Smooth muscle cell (in vitro differentiated cells): ENCODE measurements around the gene PARD3B. TPM values are rescaled to one million over a fixed set of nuclear protein-coding genes. Genes with fewer than 3 reads are reported as not detected.

ENCODE experiments used
- DNase-seq: peaks from one replicate; lab custom pipeline; 2025; ENCODE audit not compliant: unreplicated experiment; lab: John Stamatoyannopoulos, UW
- H2AFZ ChIP-seq: fragments of 200-600 bp; sonication (generic); 2 replicates; pipeline ENCODE4 v1.6.0; 2016; ENCODE audit warnings: antibody characterized with exemption, low read depth, mild to moderate bottlenecking
- H3F3A ChIP-seq: fragments of 200-600 bp; sonication (generic); 2 replicates; pipeline ENCODE4 v1.6.0; 2017; ENCODE audit warnings: antibody characterized with exemption, low read depth
- H3K27ac ChIP-seq: fragments of 200-600 bp; sonication (generic); 2 replicates; pipeline ENCODE4 v1.5.1; 2016; ENCODE audit warnings: low read depth, mild to moderate bottlenecking
- H3K27me3 ChIP-seq: fragments of 200-600 bp; sonication (generic); 2 replicates; pipeline ENCODE4 v1.6.1; 2016; ENCODE audit warnings: low read depth, mild to moderate bottlenecking
- H3K36me3 ChIP-seq: fragments of 200-600 bp; sonication (generic); 2 replicates; pipeline ENCODE4 v1.5.1; 2016; ENCODE audit warnings: low read depth
- H3K4me1 ChIP-seq: fragments of 200-600 bp; sonication (generic); 2 replicates; pipeline ENCODE4 v1.5.1; 2016; ENCODE audit warnings: low read depth
- H3K4me2 ChIP-seq: fragments of 200-600 bp; sonication (generic); 2 replicates; pipeline ENCODE4 v1.6.0; 2016; ENCODE audit warnings: mild to moderate bottlenecking
- H3K4me3 ChIP-seq: fragments of 200-600 bp; sonication (generic); 2 replicates; pipeline ENCODE4 v1.5.1; 2016; ENCODE audit warnings: mild to moderate bottlenecking
- H3K79me2 ChIP-seq: fragments of 200-600 bp; sonication (generic); 2 replicates; pipeline ENCODE4 v1.6.0; 2016; ENCODE audit warnings: low read depth, mild to moderate bottlenecking
- H3K9ac ChIP-seq: fragments of 200-600 bp; sonication (generic); 2 replicates; pipeline ENCODE4 v1.6.0; 2016; ENCODE audit warnings: low read depth
- H3K9me3 ChIP-seq: fragments of 200-600 bp; sonication (generic); replicated peaks from 2 replicates; pipeline ENCODE4 v1.5.1; 2016; ENCODE audit warnings: low read depth
- H4K20me1 ChIP-seq: fragments of 200-600 bp; sonication (generic); 2 replicates; pipeline ENCODE4 v1.6.0; 2016; ENCODE audit warnings: low read depth
- WGBS: methylation state at CpG from one replicate; pipeline ENCODE4 v1.1.7; 2016; ENCODE audit warnings: low lambda C conversion rate; 5-methylcytosine and 5-hydroxymethylcytosine counted together
- polyA plus RNA-seq: library from polyadenylated mRNA; unstranded; fragments of >200 nt; fragmentation: Nextera tagmentation; extraction: Ambion mirVana; gene quantifications from 2 replicates; pipeline ENCODE4 v1.2.1, GENCODE V29; 2016
- total RNA-seq: library from RNA; depleted of rRNA; stranded (reverse); fragments of >200 nt; gene quantifications from 2 replicates; pipeline ENCODE4 v1.2.3, GENCODE V29; 2014
- TF ChIP-seq, protein P1 (sequence below): fragments of 200-600 bp; sonication (generic); IDR thresholded peaks from 2 replicates; pipeline ENCODE4 v1.5.1; 2017; ENCODE audit warnings: borderline replicate concordance, mild to moderate bottlenecking, antibody characterized with exemption; ENCODE audit not compliant: insufficient read depth, poor library complexity, severe bottlenecking

PARD3B gene
- total and polyA plus RNA-seq, 2 experiments from 2014 or later = 3.3 to 12.2 TPM

DNA sequence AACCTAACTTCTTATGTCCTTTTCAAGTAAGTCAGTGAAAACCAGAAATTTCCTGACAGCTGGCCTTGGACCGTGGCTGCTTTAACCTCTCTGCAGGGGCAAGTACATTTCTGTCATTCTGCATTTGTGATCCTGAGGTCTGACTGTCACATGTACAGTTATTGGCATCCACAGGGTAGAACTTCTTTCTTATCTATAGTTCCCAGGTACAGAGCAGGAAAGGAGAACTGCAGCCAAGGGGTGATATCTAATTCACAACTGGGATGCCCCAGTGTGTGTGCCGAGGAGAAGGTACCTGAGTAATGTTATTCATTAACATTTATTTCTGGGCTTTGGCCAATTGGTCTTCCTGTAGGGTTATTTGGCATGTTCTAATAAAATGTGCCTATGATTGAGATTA is 468.9 kb downstream of the PARD3B start:
- H3K9ac ChIP-seq = no peak overlapping the region
- no peaks in the 10 kb centered on the region for H4K20me1 ChIP-seq
- no peak overlapping the region for H3K4me2 ChIP-seq
- H3K36me3 ChIP-seq = no peaks in the 10 kb centered on the region
- no peak for DNase-seq
- 100% methylated on average over 2 of the region's 2 CpGs for WGBS
- H3K4me3 ChIP-seq = no peak overlapping the region
- TF ChIP-seq, protein P1, sequence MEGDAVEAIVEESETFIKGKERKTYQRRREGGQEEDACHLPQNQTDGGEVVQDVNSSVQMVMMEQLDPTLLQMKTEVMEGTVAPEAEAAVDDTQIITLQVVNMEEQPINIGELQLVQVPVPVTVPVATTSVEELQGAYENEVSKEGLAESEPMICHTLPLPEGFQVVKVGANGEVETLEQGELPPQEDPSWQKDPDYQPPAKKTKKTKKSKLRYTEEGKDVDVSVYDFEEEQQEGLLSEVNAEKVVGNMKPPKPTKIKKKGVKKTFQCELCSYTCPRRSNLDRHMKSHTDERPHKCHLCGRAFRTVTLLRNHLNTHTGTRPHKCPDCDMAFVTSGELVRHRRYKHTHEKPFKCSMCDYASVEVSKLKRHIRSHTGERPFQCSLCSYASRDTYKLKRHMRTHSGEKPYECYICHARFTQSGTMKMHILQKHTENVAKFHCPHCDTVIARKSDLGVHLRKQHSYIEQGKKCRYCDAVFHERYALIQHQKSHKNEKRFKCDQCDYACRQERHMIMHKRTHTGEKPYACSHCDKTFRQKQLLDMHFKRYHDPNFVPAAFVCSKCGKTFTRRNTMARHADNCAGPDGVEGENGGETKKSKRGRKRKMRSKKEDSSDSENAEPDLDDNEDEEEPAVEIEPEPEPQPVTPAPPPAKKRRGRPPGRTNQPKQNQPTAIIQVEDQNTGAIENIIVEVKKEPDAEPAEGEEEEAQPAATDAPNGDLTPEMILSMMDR = no peak
- H2AFZ ChIP-seq = no peak overlapping the region
- no peaks in the 10 kb centered on the region for H3K4me1 ChIP-seq
- no peaks in the 10 kb centered on the region for H3K79me2 ChIP-seq
- H3K27ac ChIP-seq = no peak overlapping the region
- H3K27me3 ChIP-seq = no peaks in the 10 kb centered on the region
- no peaks in the 10 kb centered on the region for H3F3A ChIP-seq
- H3K9me3 ChIP-seq = no peaks in the 10 kb centered on the region

DNA sequence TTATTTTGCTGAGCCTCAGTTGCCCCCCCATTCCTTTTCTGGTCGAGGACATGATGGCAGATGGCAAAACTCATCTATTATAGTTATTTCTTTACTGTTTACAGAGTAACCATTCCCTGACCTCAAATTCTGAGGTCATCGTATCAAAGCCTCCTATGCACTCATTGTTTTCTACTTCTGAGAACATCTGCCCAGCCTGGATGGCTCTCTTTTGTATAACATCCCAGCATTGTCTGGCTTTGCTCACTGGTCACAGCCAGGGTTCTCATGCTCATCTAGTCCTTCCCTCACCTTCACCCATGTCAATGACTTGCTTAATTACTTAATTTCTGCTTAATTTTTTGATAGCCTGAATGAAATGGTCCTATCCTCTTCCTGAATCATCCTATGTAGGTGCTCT is 472.1 kb downstream of the PARD3B start:
- WGBS = 91% methylated on average over 2 of the region's 2 CpGs
- no peaks in the 10 kb centered on the region for H3K9me3 ChIP-seq
- H3K27ac ChIP-seq = no peak overlapping the region
- no peak overlapping the region for H2AFZ ChIP-seq
- no peaks in the 10 kb centered on the region for H3K4me1 ChIP-seq
- no peaks in the 10 kb centered on the region for H3F3A ChIP-seq
- H3K79me2 ChIP-seq = no peaks in the 10 kb centered on the region
- H3K4me2 ChIP-seq = no peak overlapping the region
- no peak overlapping the region for H3K4me3 ChIP-seq
- H3K27me3 ChIP-seq = no peaks in the 10 kb centered on the region
- no peaks in the 10 kb centered on the region for H3K36me3 ChIP-seq
- TF ChIP-seq, protein P1 = no peak
- no peaks in the 10 kb centered on the region for H4K20me1 ChIP-seq
- no peak for DNase-seq
- no peak overlapping the region for H3K9ac ChIP-seq

DNA sequence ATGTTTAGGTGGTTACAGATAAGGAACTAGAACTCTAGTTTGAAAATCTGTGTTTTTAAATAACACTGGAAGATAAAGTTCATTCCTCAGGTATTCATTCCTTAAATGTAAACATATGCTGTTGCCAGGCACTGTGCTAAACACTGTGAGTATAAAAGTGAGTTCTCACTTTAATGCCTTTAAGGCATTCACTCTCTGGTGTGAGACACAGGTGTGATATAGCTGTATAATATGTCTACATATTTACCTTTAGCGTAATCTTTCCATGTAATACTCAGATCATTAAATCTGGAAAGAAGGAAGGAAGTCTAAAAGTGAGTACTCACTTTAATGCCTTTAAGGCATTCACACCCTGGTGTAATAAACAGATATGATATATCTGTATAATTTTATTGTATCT is 472.6 kb downstream of the PARD3B start:
- DNase-seq = no peak
- Histone ChIP-seq H3F3A (no peaks in the 10 kb centered on the region), H3K9ac (no peak overlapping the region), H3K4me2 (no peak overlapping the region), H2AFZ (no peak overlapping the region), H4K20me1 (no peaks in the 10 kb centered on the region), H3K79me2 (no peaks in the 10 kb centered on the region), H3K36me3 (no peaks in the 10 kb centered on the region), H3K4me1 (no peaks in the 10 kb centered on the region), H3K27ac (no peak overlapping the region), H3K27me3 (no peaks in the 10 kb centered on the region), H3K9me3 (no peaks in the 10 kb centered on the region), H3K4me3 (no peak overlapping the region)
- 96% methylated on average over 1 of the region's 1 CpG for WGBS
- TF ChIP-seq, protein P1 = no peak

DNA sequence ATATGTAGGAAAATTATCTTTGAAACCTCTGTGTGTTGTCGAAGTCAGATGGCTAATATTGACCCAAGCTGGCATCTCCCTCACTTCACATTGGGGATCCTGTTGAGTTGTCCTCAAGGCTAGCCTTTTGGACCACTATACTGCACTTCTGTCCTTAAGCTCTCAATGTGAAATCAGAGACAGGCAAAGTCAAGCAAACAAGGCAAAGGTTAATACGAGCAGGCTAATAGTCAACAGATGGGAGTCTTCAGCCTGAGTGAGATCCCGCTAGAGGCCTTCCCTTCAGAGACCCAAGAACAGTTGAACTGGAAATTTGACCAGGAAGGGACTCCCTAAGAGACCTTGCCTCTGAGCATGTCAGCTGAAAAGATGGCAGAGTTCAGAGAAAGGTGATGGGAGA is 475.4 kb downstream of the PARD3B start:
- 94% methylated on average over 3 of the region's 3 CpGs for WGBS

More for the DNA sequence above, 475.4 kb downstream of the PARD3B start:
- TF ChIP-seq, protein P1 = no peak
- H3K27me3 ChIP-seq = no peaks in the 10 kb centered on the region
- no peak for DNase-seq
- peaks cover 3% of the 10 kb centered on the region for H3F3A ChIP-seq
- H3K27ac ChIP-seq = no peak overlapping the region
- H3K4me3 ChIP-seq = no peak overlapping the region
- no peaks in the 10 kb centered on the region for H4K20me1 ChIP-seq
- no peaks in the 10 kb centered on the region for H3K9me3 ChIP-seq
- H3K4me2 ChIP-seq = no peak overlapping the region
- H3K79me2 ChIP-seq = no peaks in the 10 kb centered on the region
- no peak overlapping the region for H2AFZ ChIP-seq
- no peaks in the 10 kb centered on the region for H3K4me1 ChIP-seq
- no peak overlapping the region for H3K9ac ChIP-seq
- H3K36me3 ChIP-seq = no peaks in the 10 kb centered on the region
